Neuronal stem cell (in vitro differentiated cells): ENCODE results near the gene OPRL1.

Experiments
- DNase-seq: peaks from one replicate; pipeline ENCODE4 v3.0.0-alpha.2; 2013; ENCODE audit warnings: low spot score
- H2AFZ ChIP-seq: one replicate; pipeline ENCODE4 v1.6.1; 2013; ENCODE audit warnings: mild to moderate bottlenecking, low read length, inconsistent platforms
- H2AK5ac ChIP-seq: 2 replicates; pipeline ENCODE4 v1.6.1; 2013; ENCODE audit warnings: low read depth, mild to moderate bottlenecking, inconsistent platforms, low read length, moderate library complexity, mixed read lengths
- H2BK120ac ChIP-seq: 2 replicates; pipeline ENCODE4 v1.6.1; 2013; ENCODE audit warnings: low read depth, mild to moderate bottlenecking, inconsistent platforms, low read length, moderate library complexity, mixed read lengths
- H2BK12ac ChIP-seq: one replicate; pipeline ENCODE4 v1.6.1; 2013; ENCODE audit warnings: low read length, inconsistent platforms
- H2BK15ac ChIP-seq: 2 replicates; pipeline ENCODE4 v1.6.1; 2013; ENCODE audit warnings: mild to moderate bottlenecking, low read length, inconsistent platforms, mixed read lengths
- H2BK5ac ChIP-seq: one replicate; pipeline ENCODE4 v1.6.1; 2013; ENCODE audit warnings: inconsistent platforms, mild to moderate bottlenecking, low read length, moderate library complexity
- H3K14ac ChIP-seq: one replicate; pipeline ENCODE4 v1.6.1; 2013; ENCODE audit warnings: low read length, inconsistent platforms
- H3K18ac ChIP-seq: 2 replicates; pipeline ENCODE4 v1.6.1; 2013; ENCODE audit warnings: low read length, inconsistent platforms
- H3K23ac ChIP-seq: 2 replicates; pipeline ENCODE4 v1.6.1; 2013; ENCODE audit warnings: low read depth, mild to moderate bottlenecking, mixed read lengths, low read length, inconsistent platforms; ENCODE audit not compliant: poor library complexity
- H3K27ac ChIP-seq: replicated peaks from 3 replicates; pipeline ENCODE4 v1.5.1; 2013; ENCODE audit warnings: low read length, inconsistent platforms
- H3K27me3 ChIP-seq, 3 experiments: 2 replicates each; pipeline ENCODE4 v1.6.1; 2013; ENCODE audit warnings: low read length in 3 of 3, mild to moderate bottlenecking in 2 of 3, inconsistent platforms in 1 of 3, low read depth in 1 of 3, mixed read lengths in 1 of 3, moderate library complexity in 1 of 3; ENCODE audit not compliant: control insufficient read depth in 3 of 3, insufficient read depth in 3 of 3
- H3K36me3 ChIP-seq, 2 donors: replicated peaks in 1 of 2; 2 replicates each; pipeline ENCODE4 v1.6.1; 2013; ENCODE audit warnings: low read length in 2 of 2; ENCODE audit not compliant: control insufficient read depth in 2 of 2, insufficient read depth in 2 of 2
- H3K4ac ChIP-seq: 2 replicates; pipeline ENCODE4 v1.6.1; 2013; ENCODE audit warnings: inconsistent platforms, mild to moderate bottlenecking, low read length, moderate library complexity
- H3K4me1 ChIP-seq, 2 donors: 1 replicate in 1 of 2; 2 replicates in 1 of 2; pipeline ENCODE4 v1.6.1; 2013; ENCODE audit warnings: low read length in 2 of 2, low read depth in 1 of 2; ENCODE audit not compliant: control insufficient read depth in 2 of 2, insufficient read depth in 1 of 2
- H3K4me2 ChIP-seq: one replicate; pipeline ENCODE4 v1.6.1; 2013; ENCODE audit warnings: mild to moderate bottlenecking, low read length, inconsistent platforms; ENCODE audit not compliant: insufficient read depth, poor library complexity, severe bottlenecking
- H3K4me3 ChIP-seq, 2 donors: 2 replicates each; pipeline ENCODE4 v1.5.1; 2013; ENCODE audit warnings: low read length in 2 of 2, mild to moderate bottlenecking in 2 of 2, inconsistent platforms in 1 of 2, moderate library complexity in 1 of 2
- H3K79me1 ChIP-seq: one replicate; pipeline ENCODE4 v1.6.1; 2013; ENCODE audit warnings: low read depth, mild to moderate bottlenecking, inconsistent platforms, low read length, moderate library complexity
- H3K9ac ChIP-seq: one replicate; pipeline ENCODE4 v1.6.1; 2013; ENCODE audit warnings: mild to moderate bottlenecking, low read depth, low read length, inconsistent platforms; ENCODE audit not compliant: poor library complexity
- H3K9me3 ChIP-seq, 2 donors: replicated peaks in 1 of 2; 2 replicates each; pipeline versions ENCODE3 to v1.6.1; 2013; ENCODE audit warnings: low read length in 2 of 2, mild to moderate bottlenecking in 2 of 2, inconsistent platforms in 1 of 2, low read depth in 1 of 2, mixed read lengths in 1 of 2, moderate library complexity in 1 of 2; ENCODE audit not compliant: control insufficient read depth in 2 of 2, insufficient read depth in 1 of 2
- H4K8ac ChIP-seq: one replicate; pipeline ENCODE4 v1.6.1; 2013; ENCODE audit warnings: low read depth, mild to moderate bottlenecking, inconsistent platforms, low read length, moderate library complexity
- H4K91ac ChIP-seq: one replicate; pipeline ENCODE4 v1.6.1; 2013; ENCODE audit warnings: low read length, low read depth, mild to moderate bottlenecking, inconsistent platforms; ENCODE audit not compliant: poor library complexity
- WGBS, 2 donors: extraction: QIAGEN DNeasy Blood & Tissue Kit; methylation state at CpG; one replicate each; pipeline ENCODE4 v1.1.7; 2013; ENCODE audit warnings: missing lambda C conversion rate in 2 of 2, mixed read lengths in 1 of 2; ENCODE audit not compliant: insufficient read length in 2 of 2, insufficient replicate concordance in 1 of 2; ENCODE audit errors: extremely low coverage in 2 of 2; 5-methylcytosine and 5-hydroxymethylcytosine counted together

The OPRL1 gene

DNA sequence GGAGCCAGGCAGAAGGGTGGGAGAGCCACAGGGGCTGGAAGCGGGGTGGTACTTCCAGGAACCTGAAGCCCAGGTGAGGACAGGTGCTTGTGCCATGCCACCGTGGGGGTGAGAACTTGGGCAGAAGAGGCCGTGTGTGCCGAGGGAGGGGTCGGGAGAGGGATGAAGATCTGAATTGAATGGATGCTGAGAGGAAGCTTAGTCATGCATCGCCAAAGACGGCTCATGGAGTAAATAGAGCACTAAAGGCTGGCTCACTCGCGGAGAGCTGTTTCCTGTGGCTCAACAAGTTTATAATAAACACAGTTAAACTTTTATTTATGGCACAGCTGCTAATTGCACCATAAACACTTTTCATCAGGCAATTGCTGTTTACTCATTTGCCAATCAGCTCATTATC, 62.7 kb downstream of the OPRL1 start:
- no peak overlapping the region for H3K23ac ChIP-seq
- peak overlapping the region; percentile 93 for H3K18ac ChIP-seq
- peaks cover 13 to 15% of the 10 kb centered on the region in 2 donors for H3K9me3 ChIP-seq
- peak overlapping the region; percentile 25 for H3K9ac ChIP-seq
- DNase-seq, result no peak
- H3K36me3 ChIP-seq, result no peaks in the 10 kb centered on the region
- no peak overlapping the region for H3K4ac ChIP-seq
- H2BK120ac ChIP-seq, result no peak overlapping the region
- no peak overlapping the region for H3K4me2 ChIP-seq
- no peak overlapping the region for H4K8ac ChIP-seq
- no peak overlapping the region for H4K91ac ChIP-seq
- no CpG with 5 or more reads among the region's 9 CpGs for WGBS, 2 donors
- no peak overlapping the region for H3K27ac ChIP-seq
- peak overlapping the region; percentile 83 for H2AK5ac ChIP-seq
- H3K4me1 ChIP-seq, result peaks cover 9 to 41% of the 10 kb centered on the region in 2 donors
- peak overlapping the region; percentile 76 for H2BK15ac ChIP-seq
- no peaks in the 10 kb centered on the region for H3K27me3 ChIP-seq
- peak overlapping the region; percentile 49 for H2BK5ac ChIP-seq
- peaks cover 4% of the 10 kb centered on the region for H3K79me1 ChIP-seq
- H3K14ac ChIP-seq, result no peak overlapping the region
- no peak overlapping the region for H2BK12ac ChIP-seq
- H3K4me3 ChIP-seq, result no peak overlapping the region
- H2AFZ ChIP-seq, result no peak overlapping the region

DNA sequence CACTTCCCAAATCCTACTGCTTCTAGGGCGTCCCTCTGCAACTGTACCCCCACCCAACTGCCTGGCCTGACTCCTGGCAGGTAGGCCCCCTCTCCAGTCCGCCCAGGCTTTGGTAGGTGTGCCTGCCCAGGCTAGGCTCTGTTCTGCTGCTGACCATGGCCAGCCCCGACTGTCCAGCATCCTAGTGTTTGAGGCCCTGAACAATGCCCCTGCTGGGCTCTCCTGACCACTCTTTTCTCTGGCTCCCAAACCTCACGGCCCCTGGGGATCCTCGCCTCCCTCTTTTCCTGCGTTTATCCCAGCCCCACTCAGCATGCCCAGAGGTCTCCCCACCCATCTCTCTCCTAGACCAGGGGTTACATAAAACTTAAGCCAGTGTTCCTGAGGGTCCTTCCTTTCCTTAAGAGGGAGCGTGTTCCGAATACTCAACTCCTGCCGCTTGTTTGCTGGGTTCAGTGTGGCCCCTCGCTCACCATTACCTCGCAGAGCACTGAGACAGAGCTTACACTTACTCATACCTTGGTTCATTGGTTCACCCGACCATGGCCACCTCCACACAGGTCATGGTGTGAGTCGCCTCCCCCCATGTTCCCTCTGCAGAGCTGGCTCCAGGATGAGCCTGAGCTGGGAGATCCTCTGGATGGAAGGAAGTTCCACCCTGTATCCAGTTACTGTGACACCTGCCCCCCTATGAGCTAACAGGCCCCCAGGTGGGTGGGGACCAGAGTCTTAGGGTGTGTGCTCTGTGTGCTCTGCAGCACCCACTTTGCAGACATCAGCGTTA, 63.3 kb downstream of the OPRL1 start:
- no peak overlapping the region for H2AFZ ChIP-seq
- H3K4me3 ChIP-seq, result no peak overlapping the region
- WGBS, 2 donors, result no CpG with 5 or more reads among the region's 14 CpGs
- peaks cover 4% of the 10 kb centered on the region for H3K79me1 ChIP-seq
- peak overlapping the region; percentile 25 for H3K9ac ChIP-seq
- H3K18ac ChIP-seq, result peak overlapping the region; percentile 93
- H2AK5ac ChIP-seq, result peak overlapping the region; percentile 83
- no peak overlapping the region for H2BK120ac ChIP-seq
- no peak for DNase-seq
- H2BK5ac ChIP-seq, result peak overlapping the region; percentile 89
- H4K8ac ChIP-seq, result no peak overlapping the region
- peaks cover 9 to 41% of the 10 kb centered on the region in 2 donors for H3K4me1 ChIP-seq
- peak overlapping the region; percentile 28 for H3K23ac ChIP-seq
- H3K9me3 ChIP-seq, result peaks cover 13 to 15% of the 10 kb centered on the region in 2 donors
- H3K4ac ChIP-seq, result no peak overlapping the region
- no peaks in the 10 kb centered on the region for H3K36me3 ChIP-seq
- H3K27ac ChIP-seq, result no peak overlapping the region
- H2BK12ac ChIP-seq, result peak overlapping the region; percentile 93
- H3K27me3 ChIP-seq, result no peaks in the 10 kb centered on the region
- no peak overlapping the region for H3K4me2 ChIP-seq
- H3K14ac ChIP-seq, result peak overlapping the region; percentile 44
- no peak overlapping the region for H4K91ac ChIP-seq
- H2BK15ac ChIP-seq, result peak overlapping the region; percentile 76

DNA sequence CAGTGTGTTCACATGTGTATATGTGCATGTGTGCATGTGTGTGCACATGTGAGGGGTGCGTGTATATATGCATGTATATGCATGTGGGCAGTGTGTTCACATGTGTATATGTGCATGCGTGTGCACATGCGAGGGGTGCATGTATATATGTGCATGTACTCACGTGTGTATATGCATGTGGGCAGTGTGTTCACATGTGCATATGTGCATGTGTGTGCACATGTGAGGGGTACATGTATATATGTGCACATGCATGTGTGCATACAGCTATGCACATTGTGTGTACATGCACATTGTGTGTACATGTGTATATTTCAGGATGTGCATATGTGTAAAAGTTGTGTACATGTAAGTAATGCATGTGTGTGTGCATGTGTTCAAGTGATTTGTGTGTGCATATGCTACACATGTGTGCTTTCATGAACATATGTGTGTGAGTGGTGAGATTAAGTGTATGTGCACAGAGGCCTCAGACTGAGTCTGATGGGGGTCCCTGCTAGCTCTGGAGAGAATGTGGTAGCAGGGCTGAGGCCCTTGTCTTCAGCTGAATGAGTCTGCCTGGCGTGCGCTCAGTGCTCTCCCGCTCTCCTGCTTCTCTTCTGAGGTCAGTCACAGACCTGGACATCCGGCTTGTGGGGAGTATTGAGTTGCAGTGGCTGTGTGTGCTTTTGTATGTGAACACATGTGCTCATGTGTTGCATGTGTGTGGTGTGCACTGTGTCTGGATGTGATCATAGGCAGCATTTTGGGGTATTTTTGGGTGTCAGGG, 64.4 kb downstream of the OPRL1 start:
- Histone ChIP-seq H3K9me3 (peaks cover 13 to 15% of the 10 kb centered on the region in 2 donors), H3K4ac (no peak overlapping the region), H2BK15ac (no peak overlapping the region), H4K91ac (no peak overlapping the region), H2BK120ac (no peak overlapping the region), H3K4me3 (no peak overlapping the region), H3K14ac (no peak overlapping the region), H2AFZ (no peak overlapping the region), H2BK12ac (no peak overlapping the region), H2BK5ac (no peak overlapping the region), H3K27ac (no peak overlapping the region), H3K79me1 (peaks cover 4% of the 10 kb centered on the region), H3K36me3 (no peaks in the 10 kb centered on the region), H3K18ac (no peak overlapping the region), H3K4me1 (peaks cover 9 to 41% of the 10 kb centered on the region in 2 donors), H3K27me3 (no peaks in the 10 kb centered on the region), H2AK5ac (peak overlapping the region; percentile 79), H3K23ac (no peak overlapping the region), H3K9ac (no peak overlapping the region), H4K8ac (no peak overlapping the region), H3K4me2 (no peak overlapping the region)
- WGBS, 2 donors, result no CpG with 5 or more reads among the region's 8 CpGs
- no peak for DNase-seq
